Left forelimb (tissue), 1 donor: ENCODE data around the gene DRAXIN.

Source experiments
- DNase-seq: peaks from one replicate; pipeline ENCODE4 v3.0.0-alpha.2; 2018; ENCODE audit warnings: low spot score

Gene DRAXIN

DNA sequence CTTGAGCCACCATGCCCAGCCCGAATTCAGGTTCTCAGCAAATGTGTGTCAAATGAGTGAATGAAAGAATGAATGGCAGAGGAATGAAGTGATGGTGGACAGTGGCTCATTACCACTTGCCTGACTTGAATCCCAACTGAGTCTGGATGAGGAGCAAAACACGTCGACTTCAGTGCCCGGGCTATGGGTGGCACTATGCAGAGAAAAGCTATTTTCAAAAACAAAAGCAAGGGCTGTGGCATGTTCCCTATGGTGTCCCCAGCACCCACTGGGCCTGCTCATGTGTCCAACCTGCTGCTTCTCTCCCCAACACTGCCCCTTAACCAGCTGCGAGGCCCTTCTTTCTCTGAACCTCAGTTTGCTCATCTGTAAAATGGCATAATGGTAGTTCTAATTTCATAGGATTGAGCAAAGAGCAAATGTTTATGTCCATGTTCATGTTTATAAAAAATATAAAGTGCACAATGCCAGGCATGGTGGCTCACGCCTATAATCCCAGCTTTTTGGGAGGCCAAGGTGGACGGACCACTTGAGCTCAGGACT lies 6.2 kb upstream of the DRAXIN start:
- DNase-seq = no peak

DNA sequence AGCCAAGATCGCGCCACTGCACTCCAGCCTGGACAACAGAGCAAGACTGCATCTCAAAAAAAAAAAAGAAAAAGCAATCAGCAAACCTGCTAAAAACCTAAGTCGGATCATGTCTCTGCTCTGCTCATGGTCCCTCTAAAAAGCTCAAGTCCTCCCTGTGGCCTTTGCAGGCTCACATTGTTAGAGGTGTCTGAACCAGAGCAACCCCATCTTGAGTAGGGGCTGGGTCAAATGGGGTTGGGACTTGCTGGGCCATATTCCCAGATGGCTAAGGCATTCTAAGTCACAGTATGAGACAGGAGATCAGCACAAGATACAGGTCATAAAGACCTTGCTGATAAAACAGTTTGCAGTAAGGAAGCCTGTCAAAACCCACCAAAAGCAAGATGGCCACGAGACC lies 3.0 kb upstream of the DRAXIN start:
- DNase-seq = no peak

DNA sequence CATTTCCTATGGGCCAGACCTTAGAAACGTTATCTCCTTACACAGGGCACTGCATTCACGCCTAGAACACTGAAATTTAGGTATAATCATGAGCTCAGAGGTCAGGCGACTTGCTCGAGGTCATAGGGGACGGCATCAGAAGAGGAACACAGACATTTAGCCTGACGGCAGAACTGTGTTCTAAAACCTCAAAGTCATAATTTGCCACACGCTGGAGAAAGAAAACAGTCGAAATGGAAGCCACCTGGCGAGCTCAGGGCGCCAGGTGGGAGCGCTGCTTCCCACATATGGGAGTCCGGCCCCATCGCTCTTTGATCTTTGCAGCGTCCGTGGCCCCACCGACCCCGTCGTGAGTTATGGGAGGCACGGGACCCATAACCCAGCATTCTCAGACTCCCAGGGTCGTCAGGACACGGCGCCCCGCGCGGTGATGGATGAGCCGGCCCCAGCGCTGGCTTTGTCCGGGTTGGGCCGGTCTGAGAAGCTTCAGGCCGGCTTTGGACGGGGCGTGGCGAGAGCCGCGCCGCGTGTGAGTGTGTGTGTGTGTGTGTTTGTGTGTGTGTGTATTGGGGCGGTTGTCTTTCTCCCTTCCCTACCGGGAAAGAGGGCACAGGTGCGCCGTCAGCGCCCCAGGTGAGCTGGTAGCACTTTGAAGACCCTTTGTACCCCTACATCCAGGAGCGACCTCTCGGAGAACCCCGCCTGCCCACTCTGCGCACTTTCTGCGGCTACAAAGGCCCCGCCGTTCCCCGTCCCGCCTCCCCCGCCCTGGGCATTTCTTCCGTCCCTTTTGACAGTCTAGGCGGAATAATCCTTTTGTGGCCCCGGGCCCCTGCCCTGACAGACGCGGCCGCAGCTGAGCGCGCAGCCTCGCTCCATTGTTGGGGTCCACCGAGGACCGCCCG lies 861 bp upstream of the DRAXIN start:
- DNase-seq = no peak

DNA sequence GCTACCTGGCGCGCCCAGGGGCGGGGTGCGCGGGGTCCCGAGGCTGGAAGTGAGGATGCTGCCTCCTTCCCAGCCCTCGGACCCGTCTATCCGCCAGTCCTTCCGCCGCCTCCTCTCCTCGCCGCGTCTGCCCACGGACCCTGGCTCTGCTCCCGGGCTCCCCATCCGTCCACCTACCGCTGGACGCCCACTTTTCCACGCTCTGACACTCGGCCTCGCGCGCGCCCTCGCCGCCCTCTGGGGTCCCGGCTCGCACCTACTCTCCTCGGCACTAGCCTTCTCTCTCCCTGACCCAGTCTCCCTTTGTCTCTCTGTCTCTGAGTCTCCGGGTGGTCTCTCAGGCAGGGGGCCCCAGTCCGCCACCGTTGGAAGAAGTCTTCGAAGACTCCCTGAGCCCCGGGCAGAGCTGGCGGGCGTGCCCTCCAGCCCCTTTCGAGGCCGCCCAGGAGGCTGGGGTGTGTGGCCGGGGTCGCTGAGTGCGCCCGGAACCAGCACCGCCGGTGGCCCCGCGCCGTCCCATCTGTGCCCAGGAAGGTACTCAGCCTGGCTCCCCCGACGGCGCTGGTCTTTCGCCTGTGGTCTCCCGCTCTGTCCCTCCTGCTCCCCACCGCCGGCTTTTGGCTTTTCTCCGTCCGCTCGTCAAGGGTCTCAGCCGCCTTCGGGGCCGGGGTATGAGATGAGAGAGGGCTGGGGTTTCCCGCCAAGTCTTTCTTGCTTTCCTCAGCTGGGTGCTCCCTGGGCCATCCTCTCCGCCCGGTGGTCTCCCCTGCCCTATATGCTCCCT lies 610 bp downstream of the DRAXIN start:
- DNase-seq = no peak

DNA sequence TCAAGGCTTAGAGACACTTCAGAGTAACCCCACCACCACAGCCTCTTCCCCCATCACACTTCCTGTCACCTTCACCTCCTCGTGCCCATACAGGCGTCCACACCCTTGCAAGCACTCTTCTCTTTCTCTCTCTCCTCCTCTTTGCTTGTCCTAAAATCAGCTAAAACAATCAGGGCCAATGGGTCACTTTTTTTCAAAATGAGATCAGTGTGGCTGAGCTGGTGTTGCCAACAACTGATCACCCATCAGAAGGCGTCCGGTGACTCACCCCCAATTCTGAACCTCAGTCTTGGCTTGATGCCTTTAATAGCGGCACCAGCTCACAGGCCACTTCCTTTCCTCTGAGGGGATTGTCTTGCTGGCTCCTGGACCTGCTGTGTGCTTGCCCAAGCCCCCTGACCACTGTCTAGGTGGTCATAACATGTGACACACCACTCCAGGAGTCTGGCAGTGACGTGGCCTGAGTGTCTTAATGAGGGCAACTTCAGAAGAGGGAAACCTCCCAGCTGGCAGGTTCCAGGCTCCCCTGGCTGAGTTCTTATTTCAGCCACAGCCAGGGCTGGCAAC lies 1.6 kb downstream of the DRAXIN start:
- DNase-seq = no peak

DNA sequence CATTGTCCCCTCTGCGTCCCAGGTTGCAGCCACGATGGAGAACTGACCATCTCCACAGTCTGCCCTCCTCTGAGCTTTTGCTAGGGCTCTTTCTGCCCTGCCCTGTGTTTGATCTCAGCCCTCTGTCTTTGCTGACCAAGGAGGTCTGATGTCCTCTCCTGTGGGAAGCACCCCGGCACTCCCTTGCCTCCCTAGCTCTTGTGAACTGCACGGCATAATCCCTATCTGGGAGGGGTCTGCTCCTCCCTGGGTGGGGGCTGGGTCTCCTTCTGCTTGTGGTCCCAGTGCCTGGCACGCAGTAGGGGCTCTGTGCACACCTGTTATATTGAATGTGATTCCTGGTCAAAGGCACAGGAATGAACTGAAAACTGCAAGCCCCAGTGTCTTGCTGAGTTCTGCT lies 2.4 kb downstream of the DRAXIN start:
- no peak for DNase-seq

DNA sequence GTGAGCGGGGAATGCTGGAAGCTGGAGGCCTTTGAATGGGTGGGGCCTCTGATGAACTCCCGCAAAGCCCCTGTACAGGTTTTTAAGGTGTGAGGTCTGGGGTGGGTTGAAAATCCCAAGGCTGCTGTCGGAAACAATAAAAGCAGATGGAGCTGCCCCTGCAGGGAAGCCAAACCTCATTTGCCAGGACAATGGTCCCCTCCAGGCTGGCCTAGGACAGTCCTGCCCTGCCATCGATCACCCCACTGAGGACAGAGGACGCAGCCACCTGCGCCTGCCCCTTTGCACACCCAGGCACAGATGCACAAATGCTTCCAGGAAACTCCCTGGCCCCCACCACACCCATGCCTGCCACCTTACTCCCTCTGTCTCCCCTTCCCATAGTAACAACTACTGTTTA lies 4.4 kb downstream of the DRAXIN start:
- DNase-seq = no peak

DNA sequence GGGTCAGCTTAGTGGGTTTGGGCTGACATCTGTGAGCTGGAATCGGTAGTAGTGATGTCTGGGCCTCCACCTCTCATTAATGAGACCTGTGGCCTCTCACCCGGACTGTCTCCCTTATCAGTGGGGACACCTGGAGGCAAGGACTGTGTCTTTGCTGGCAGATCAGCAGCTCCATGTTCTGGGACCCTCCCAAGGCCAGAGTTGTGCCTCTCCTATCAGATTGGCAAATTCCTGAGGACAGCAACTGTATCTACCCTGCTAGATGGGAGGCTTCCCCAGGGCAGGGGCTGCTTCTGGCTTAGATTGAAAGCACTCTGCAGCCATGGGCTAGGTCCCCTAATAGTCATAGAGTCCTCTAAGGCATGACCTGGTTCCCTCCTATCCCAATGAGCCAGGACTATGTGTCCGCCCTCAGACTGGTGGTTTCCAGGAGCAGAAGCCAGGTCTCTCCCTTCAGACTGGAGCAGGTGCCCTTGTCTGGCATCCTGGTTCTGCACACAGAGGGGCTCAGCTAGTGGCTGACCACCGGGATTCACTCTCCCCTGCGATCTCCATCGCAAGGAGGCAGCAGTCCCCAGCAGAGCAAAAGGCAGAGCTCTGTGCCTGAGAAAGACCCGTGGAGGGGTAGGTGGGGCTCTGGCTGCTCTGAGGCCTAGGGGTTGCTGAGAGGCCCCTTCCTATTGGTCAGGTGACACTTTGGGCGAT lies 5.8 kb downstream of the DRAXIN start:
- DNase-seq = no peak

DNA sequence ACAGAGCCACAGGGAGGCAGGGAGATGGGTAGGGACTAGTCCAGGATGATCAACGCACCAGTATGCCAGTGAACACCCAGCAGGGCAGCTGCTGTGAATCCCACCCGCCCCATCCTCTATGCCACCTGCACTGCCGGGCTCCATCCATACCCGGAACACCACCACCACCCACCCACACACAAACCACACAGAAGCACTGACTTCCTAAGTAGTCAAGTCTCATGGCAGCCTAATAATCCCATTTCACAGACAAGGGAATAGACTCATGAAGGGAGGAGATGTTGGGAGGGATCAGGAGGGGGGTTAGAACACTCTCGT lies 6.3 kb downstream of the DRAXIN start:
- no peak for DNase-seq

DNA sequence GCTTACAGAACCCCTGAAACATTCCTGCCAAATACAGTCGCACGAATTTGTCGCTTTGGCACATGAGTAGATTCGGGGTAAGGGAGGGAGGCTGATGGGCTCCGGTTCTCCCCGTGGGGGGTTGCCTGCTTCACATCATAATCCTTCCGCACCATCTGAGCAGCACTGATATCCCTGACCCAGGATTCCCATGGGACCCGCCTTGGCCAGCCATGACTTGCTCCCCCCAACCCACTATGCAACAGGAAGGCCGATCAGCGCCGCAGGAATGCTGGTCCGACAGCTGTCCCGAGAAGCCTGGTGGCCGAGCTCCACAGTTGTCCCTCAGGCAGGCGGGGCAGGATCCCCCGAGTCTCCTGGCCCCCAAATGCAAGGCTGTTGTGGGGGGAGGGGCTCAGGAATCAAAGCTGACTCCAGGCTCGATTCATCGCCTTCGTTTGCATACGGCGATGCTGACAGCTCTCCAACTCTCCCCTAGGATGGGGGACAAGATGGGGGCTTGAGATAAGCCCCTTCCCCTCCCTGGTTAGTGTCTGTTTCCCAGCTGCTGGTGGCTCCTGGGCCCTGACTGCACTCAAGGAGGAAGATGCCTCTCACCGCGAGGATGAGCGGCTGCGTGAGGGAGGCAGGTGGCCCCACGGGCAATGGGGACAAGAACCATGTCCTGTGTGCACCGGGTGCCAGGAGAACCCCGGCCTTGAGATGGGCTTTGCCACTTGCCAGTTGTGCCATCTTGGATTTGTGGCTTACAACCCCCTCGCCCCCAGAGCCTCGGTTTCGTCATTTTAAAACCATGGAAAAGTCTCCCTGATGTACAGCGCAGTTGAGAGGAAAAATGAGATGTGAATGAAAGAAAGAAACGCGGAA lies 9.3 kb downstream of the DRAXIN start:
- no peak for DNase-seq

DNA sequence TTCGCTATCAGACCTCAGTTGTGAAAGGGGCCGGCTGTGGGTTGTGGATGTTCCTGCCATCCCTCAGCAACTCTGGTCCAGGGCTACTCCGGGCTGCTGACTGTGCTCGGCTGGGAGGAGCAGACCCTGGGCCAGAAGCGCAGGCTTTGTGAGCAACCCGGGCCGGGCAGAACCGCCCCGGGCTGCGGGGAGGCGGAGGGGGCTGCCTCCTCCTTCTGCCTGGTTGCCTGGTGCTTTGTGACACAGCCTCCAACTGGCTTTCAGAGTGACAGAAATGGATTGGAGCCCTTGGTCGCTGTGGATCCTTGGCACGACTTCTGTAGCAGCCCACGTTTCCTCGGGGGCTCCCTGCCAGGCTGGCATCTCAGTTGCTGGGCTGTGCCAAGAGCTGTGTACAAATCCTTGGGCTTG lies 10.0 kb downstream of the DRAXIN start:
- no peak for DNase-seq

DNA sequence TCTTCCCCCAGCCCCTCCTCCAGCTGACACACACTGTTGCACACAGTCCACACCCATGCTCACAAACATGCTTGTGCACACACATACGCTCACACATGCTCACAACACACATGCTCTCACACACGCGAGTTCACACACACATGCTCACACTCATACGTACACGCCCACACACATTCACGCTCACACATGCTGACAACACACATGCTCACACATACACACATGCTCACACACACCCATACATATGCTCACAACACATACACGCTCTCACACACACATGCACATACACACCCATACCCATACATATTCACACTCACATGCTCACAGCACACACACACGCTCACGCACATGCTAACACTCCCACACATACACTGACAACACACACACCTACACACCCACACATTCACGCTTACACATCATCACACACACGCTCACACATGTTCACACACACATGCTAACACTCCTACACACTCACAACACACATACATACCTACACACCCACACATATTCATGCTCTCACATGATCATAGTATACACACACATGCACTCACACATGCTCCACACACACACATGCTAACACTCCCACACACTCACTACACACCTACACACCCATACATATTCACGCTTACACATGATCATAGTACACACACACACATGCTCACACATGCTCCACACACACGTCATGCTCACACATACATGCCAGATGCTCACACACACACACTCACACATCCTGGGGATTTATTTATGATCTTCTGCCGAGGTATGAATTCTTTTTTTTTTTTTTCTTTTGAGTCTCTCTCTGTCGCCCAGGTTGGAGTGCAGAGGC lies 10.7 kb downstream of the DRAXIN start:
- DNase-seq = no peak

DNA sequence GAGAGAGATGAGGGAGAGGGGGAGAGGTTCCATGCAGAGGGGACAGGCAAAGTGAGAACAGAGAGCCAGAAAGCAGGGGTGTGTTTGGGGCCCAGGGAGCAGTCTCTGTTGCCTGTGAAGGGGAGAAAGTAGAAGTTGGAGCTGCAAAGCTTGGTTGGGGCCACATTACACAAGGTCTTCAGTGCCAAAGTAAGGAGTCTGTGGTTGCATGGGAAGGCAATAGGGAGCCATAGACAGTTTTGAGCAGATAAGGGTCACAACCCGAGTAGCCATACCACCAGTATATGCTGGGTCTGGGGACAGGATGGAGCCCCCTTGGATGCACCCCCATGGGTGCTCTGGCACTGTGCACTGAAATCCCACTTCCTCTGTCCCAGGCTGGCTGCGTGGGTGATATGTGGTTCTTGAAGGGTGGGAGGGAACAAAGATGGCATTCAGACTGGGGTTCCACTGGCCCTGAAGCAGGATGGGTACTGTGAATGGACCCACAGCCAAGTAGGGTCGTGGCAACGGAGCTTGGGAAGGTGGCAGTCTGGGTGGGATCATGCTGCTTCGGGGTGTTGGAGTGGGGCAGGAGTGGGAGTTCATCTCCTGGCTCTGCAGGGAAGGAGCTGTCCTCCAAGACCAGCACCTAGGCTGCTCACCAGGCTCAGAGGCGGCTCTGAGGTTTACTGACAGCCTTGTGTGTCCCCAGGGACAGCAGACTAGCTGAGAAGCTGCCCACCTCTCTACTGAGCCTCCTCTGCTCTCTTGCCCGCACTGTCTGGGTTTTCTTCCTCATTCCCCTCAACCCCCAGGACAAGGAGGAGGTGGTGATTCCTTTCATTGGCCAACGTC lies 12.1 kb downstream of the DRAXIN start:
- no peak for DNase-seq

DNA sequence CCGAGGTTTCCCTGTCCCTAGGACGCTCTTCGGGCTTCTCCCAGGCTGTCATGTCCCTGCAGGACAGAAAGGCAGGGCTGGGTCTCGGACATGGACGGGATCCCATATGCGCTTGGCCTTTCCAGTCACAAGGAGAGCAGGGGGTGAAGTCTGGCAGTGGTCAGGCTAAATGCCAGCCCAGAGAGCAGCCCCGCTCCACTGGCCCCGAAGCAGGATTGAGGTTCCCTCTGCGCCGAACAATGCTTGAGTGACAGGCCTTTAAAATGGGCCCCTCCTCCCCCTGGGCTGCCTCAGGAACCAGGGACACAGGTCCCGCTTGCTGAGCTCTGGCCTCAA lies 12.7 kb downstream of the DRAXIN start:
- DNase-seq = no peak

DNA sequence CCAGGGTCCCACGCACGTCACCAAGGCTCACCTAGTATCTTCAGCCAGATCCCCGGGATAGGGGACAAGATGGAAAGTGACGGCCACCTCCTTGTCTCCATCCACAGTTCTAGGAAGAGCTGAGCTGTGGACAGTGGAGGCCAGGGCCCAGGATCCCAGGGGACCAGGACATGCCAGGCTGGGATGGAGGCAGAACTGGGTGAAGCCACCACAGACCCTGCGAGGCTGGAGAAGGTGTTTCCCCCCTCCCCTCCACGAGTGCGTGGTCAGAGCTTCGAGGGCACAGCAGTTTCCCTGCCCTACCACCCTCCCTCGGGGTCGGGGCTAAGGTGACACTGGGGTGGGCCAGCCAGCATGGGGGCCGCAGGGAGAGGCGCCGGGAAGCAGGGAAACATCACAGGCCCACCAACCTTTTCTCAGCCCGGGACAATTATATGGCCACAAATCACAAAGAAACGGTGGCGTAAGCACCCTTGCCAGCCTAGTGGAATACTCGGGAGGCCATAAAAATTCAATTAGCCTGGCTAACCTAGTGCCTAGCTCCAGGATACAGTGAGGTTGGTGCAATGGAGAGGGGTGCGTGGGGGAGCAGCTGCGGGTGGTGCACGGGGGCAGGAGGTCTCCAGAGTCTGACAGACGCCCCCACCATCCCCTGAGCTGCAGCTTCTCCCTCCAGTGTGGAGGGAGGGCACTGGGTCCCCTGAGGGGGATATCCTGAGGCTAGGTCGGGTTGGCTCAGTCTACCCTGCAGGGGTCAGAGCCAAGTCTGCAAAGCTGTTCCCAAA lies 13.4 kb downstream of the DRAXIN start:
- DNase-seq = no peak

DNA sequence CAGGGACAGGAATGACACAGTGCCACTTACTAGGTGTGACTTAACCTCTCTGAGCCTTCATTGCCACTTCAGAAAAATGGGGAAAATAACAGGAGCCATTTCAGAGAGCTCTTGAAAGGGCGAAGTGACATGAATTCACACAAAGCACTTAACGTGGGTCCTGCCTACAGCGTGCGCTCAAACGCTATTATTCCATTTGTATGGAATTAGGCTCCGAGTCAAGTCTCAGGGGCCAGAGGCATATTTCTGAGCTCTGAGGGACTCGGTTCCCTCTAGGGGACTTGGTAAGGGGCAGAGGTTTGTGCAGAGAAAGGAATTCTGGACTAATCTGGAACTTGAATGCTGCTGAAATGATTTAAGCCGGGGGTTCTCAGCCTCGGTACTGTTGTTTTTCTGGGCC lies 14.1 kb downstream of the DRAXIN start:
- DNase-seq = no peak

DNA sequence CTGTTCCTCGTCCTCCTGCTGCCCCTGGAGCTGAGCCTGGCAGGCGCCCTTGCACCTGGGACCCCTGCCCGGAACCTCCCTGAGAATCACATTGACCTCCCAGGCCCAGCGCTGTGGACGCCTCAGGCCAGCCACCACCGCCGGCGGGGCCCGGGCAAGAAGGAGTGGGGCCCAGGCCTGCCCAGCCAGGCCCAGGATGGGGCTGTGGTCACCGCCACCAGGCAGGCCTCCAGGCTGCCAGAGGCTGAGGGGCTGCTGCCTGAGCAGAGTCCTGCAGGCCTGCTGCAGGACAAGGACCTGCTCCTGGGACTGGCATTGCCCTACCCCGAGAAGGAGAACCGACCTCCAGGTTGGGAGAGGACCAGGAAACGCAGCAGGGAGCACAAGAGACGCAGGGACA lies 14.8 kb downstream of the DRAXIN start:
- no peak for DNase-seq

DNA sequence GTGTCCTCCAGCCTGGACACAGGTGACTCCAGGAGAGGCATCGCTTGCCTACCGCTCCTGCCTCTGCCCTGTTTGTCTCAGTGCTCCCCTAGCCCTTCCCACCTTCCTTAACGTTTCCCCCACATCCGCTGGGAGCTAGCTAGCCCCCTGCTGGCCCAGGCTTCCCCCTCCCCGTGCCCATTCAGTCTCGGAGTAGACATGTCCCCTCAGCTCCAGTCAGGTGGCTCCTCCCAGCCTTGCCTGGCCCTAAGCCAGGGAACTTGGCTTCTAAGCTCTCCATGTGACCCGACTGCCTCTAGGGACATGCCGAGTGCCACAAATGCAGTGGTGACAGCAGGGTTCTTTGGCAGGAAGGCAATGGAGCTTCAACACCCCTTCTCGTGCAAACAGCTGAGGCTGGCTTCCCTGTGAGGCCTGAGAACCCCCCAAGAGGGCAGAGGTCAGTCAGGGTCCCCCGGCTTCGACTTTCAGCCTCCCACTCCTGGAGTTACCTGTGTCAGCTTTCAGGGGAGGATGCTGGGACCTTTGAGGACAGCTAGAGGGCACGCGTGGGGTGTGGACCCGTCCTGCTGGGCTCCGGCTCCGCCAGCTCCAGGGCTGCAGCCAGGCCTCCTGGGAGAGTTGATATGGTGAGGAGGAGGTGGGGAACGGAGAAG lies 16.2 kb downstream of the DRAXIN start:
- DNase-seq = no peak
